GM21529 (cell line): ENCODE measurements around the gene MBNL2.

ENCODE experiments used
- ATAC-seq: cut with Tn5 transposase; IDR thresholded peaks from one replicate; pipeline ENCODE4 v1.9.1; 2021; ENCODE audit not compliant: unreplicated experiment

MBNL2 gene

GRCh38 chr13:97295283-97296182 is 73.4 kb downstream of the MBNL2 start:
- ATAC-seq, result no peak

GRCh38 chr13:97296740-97297139 is 74.6 kb downstream of the MBNL2 start:
- ATAC-seq, result no peak

DNA sequence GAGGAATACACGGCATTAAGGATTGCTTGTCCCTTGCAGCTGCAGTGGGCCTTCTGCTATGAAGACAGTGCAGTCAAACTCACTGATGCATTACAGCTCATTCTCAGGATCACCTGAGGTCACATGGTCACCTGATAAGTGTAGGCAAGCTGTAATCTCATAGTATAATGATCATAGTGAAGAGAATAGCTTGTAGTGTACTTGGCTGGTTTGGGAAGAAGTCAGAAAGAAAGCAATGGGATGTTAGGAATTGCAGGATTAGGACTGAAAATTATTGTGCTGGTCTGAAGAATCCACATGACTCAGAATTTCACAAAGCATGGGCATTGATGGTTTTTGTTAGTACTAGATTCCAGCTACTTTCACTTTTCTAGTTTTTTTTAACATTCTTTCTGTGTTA is 76.7 kb downstream of the MBNL2 start:
- ATAC-seq, result no peak

GRCh38 chr13:97300871-97301270 is 78.7 kb downstream of the MBNL2 start:
- no peak for ATAC-seq

DNA sequence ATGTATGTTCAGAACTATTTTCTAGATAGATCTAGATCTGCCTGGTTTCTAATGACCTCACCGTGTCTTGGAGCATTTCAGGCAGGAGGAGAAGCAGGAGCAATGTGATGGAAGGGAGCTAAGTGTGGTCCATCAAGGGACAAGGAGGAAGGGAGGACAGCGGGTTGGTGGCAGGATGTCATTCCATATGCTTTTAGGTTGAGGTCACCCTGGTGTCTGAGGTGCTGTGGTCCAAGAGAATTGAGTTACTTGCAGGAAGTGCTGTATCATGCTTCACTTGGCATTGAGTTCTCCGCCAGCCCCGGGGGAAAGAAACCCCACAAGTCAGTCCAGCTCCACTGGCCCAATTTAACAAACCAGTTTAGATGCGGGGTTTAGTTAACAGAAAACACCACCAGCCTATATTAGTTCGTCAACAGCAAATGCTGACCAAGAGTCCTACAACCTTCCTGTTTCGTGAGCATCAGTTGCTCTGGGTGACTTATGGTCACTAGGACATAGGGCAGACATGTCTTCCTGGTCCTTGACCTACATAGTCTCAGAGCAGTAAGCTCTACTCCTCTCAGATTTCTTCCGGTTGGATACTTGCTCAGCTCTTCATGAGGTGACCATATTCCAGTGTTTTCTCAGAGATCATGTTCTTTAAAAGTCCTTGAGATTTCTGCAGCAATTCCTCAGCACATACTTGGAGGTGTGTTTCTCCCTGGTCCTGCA is 79.4 kb downstream of the MBNL2 start:
- no peak for ATAC-seq

- ATAC-seq, result no peak
Observed at GRCh38 chr13:97302611-97303010, 80.5 kb downstream of the MBNL2 start.

GRCh38 chr13:97306106-97306505 is 84.0 kb downstream of the MBNL2 start:
- ATAC-seq, result no peak

- ATAC-seq, result no peak
Observed at GRCh38 chr13:97306645-97307044, 84.5 kb downstream of the MBNL2 start.

- ATAC-seq, result no peak
Observed at GRCh38 chr13:97307118-97307881, 85.2 kb downstream of the MBNL2 start.

DNA sequence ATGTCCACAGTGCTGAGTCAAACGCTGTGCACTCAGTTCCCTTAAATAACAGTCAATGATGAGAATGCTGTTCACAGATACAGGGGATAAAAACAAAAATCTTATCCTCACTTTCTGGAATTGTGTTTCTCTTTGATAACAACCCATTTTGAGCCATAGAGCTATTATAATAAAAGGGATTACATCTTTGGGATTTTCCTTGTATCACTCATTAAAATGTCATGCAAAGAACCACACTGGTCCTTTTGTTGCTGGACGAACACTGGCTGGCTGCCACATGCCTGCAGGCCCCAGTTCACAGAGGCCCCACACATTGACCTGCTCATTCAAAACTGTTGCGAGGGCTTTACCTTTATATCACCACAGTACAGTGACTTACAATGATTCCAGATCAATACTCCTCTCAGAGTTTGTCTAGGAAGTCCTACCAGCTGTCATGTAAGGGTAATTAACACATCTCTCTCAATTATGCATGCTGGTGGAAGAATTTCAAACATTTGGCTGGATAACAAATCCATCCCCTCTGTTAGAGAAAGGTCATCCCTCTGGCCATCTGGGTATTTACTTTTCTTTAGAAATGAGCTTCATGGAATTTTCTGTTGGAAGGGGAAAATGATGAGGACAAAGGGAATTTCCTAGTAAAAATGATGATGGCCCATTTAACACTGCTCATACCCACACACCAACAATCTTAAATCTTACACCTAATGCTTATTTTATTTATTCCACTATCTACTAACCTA is 85.9 kb downstream of the MBNL2 start:
- ATAC-seq, result no peak

GRCh38 chr13:97308735-97309429 is 86.7 kb downstream of the MBNL2 start:
- ATAC-seq, result no peak

GRCh38 chr13:97310809-97311436 is 88.8 kb downstream of the MBNL2 start:
- ATAC-seq, result no peak

DNA sequence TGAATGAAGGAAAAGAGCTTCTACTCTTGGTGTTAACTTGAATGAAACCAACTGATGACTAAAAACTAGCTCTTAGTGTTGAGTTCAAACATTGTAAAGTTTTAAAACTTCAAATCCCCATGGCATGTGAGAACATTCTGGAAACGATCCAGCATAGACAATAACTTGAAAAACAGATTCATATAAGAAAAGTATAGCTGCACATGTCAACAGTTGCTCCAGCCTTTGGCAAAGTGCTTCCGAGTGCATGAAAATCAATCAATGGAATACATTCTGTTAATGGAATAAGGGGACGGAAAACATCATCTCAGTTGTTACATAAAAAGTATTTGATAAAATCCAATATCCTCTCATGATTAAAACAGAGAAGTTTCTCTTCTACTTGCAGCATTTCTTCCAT is 89.8 kb downstream of the MBNL2 start:
- no peak for ATAC-seq

- ATAC-seq, result no peak
Observed at GRCh38 chr13:97313551-97314260, 91.6 kb downstream of the MBNL2 start.

- no peak for ATAC-seq
Observed at GRCh38 chr13:97316390-97316789, 94.3 kb downstream of the MBNL2 start.

DNA sequence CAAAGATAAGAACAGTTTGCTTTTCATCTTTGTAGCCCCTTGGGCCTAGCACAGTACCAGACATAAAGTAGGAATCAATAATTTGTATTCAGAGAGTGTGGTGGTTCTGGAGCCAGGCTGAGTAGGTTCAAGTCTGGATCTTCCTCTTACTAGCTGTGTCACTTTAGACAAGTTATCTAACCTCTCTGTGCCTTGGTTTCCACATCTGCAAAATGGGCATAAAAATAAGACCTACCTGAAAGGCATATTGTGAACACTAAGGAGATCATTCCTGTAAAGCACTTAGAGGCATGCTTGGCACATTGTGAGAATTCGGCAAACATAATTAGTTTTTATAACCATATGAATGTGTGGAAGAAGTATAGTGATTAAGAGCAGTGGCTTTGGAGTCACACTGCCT is 95.8 kb downstream of the MBNL2 start:
- ATAC-seq, result no peak

GRCh38 chr13:97318532-97318931 is 96.4 kb downstream of the MBNL2 start:
- ATAC-seq, result no peak

DNA sequence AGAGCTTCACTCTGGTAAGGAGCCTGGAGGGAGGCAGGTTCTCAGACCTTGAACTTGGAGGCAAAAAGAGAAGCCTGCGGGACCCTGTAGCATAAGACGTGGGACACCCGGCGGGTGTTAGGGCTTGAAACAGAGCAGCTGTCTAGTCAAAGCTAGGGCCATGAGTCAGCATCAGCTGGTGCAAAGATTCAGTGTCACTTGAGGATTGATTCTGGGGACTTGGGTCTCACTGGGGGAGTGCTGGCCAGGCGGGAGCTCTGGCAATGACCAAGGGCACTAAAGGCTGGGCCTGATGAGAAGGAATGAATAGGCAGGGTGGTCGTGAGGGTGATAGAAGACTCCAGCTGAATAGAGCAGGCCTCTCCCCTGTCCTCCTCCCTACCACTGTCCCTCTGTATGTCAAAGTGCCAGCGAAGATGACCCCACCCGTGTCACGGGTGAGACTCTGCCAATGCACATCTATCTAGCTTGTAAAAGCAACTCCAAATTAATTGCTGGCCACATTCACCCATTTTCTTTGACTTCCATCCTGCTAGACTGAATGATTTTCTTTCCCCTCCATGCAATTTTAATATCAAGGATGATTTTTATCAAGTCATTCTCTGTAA is 97.1 kb downstream of the MBNL2 start:
- ATAC-seq, result no peak

- ATAC-seq, result no peak
Observed at GRCh38 chr13:97321101-97321500, 99.0 kb downstream of the MBNL2 start.
